HCT116 (cell line): ENCODE results near the gene KMT2E.

Experiments
- POLR2A ChIP-seq: IDR thresholded peaks from 2 replicates; pipeline ENCODE4 v1.7.0; 2011; ENCODE audit warnings: borderline replicate concordance; ENCODE audit not compliant: insufficient read depth, insufficient read length; ENCODE audit errors: extremely low read depth
- POLR2AphosphoS5 ChIP-seq: IDR thresholded peaks from 2 replicates; pipeline ENCODE4 v1.6.1; 2011; ENCODE audit warnings: mild to moderate bottlenecking, low read depth, low read length, moderate library complexity
- REST ChIP-seq: IDR thresholded peaks from 2 replicates; pipeline ENCODE4 v1.6.1; 2012; ENCODE audit warnings: low read depth
- YY1 ChIP-seq: IDR thresholded peaks from 2 replicates; pipeline ENCODE4 v1.6.1; 2011; ENCODE audit warnings: low read length, low read depth, moderate library complexity, mild to moderate bottlenecking; ENCODE audit not compliant: insufficient replicate concordance; ENCODE audit errors: extremely low read depth
- TF ChIP-seq, protein P1 (sequence below), 3 experiments: fragments of 200-600 bp in 1 of 3; sonication (generic) in 1 of 3; IDR thresholded peaks in 2 of 3; conservative IDR thresholded peaks in 1 of 3; 2 replicates each; pipeline ENCODE4 v1.5.1; 2012 to 2017; ENCODE audit warnings: low read depth in 2 of 3, low read length in 2 of 3, antibody characterized with exemption in 1 of 3, borderline replicate concordance in 1 of 3, control low read depth in 1 of 3, mild to moderate bottlenecking in 1 of 3, mixed read lengths in 1 of 3, mixed run types in 1 of 3, moderate library complexity in 1 of 3; ENCODE audit not compliant: insufficient read depth in 1 of 3

- TF ChIP-seq, protein P1, sequence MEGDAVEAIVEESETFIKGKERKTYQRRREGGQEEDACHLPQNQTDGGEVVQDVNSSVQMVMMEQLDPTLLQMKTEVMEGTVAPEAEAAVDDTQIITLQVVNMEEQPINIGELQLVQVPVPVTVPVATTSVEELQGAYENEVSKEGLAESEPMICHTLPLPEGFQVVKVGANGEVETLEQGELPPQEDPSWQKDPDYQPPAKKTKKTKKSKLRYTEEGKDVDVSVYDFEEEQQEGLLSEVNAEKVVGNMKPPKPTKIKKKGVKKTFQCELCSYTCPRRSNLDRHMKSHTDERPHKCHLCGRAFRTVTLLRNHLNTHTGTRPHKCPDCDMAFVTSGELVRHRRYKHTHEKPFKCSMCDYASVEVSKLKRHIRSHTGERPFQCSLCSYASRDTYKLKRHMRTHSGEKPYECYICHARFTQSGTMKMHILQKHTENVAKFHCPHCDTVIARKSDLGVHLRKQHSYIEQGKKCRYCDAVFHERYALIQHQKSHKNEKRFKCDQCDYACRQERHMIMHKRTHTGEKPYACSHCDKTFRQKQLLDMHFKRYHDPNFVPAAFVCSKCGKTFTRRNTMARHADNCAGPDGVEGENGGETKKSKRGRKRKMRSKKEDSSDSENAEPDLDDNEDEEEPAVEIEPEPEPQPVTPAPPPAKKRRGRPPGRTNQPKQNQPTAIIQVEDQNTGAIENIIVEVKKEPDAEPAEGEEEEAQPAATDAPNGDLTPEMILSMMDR (IDR thresholded peaks at IDR 0.05 in 2 of 3, conservative IDR thresholded peaks at IDR 0.05 in 1 of 3; ENCODE audit: borderline replicate concordance in 1 of 3, insufficient read depth in 1 of 3, low read depth in 2 of 3, low read length in 2 of 3) = no peak
- TF ChIP-seq POLR2A (no peak), YY1 (peak; percentile 96), REST (no peak), POLR2AphosphoS5 (peak; percentile 94)
These were observed 1.3 kb upstream of the KMT2E start for GRCh38 chr7:105012503-105013220.
